WI38 (cell line): ENCODE measurements around the gene PGF.

ENCODE experiments used
- H3K4me3 ChIP-seq: 2 replicates; pipeline ENCODE4 v1.5.1; 2011; ENCODE audit warnings: low read depth, mild to moderate bottlenecking, control low read depth, low read length
- CTCF ChIP-seq: IDR thresholded peaks from 2 replicates; pipeline ENCODE4 v1.5.1; 2012; ENCODE audit warnings: low read depth, mild to moderate bottlenecking, control low read depth, low read length

The PGF gene

GRCh38 chr14:74891870-74892269 is 63.5 kb downstream of the PGF start:
- H3K4me3 ChIP-seq, result no peak overlapping the region
- TF ChIP-seq CTCF, result no peak
